ENCODE measurements around the gene BLOC1S1.
A peak's percentile ranks its signal among the peaks of the same experiment; 100 is the strongest.

BLOC1S1 gene

DNA sequence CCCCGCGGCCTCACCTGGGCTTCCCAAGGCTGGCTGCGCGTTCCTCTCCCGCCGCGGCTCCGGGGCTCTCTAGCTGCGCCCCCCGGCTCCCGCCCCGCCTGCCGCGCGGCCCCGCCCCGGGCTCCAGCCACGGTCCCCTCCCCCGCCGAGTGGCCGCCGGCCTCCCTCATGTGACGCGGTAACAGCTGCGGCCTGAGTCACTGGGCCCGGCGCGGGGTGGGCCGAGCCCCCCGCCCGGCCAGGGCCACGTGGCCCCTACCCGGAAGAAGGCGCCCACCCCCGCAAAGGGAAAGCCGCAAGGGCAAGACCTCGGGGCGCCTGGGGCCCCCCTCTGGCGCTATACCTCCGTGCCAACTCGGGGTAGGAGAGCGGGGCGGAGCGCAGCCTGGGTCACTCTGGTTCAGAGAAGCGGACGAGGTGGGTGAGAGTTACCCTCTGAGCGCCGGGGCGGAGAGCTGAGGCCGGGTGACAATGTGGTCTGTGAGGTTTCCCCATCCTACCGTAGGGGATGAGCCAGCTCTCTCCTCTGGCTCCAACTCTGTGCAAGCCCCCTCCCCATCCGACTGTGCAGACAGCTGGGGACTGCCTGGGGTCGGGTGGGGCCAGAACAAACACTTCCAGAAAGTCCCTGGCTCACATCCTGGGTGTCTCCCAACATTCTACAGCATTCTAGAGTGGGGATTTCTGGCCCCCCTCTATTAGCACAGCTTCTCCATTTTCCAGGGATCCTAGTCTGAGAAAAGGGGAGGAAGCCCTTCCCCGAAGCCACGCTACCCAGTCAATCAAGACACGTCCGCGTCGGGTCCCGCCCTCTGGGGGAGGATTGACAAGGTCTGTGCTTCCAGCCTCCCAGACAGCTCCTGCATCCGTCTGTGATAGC, 13.3 kb downstream of the BLOC1S1 start, which contains the start of gene CD63:
Gene CD63, minus strand, starts transcription at position 71 of the 880 bp plus-strand sequence. CDS start 668 bp downstream, outside the sequence.
- DNase-seq = peak; percentile 82

DNA sequence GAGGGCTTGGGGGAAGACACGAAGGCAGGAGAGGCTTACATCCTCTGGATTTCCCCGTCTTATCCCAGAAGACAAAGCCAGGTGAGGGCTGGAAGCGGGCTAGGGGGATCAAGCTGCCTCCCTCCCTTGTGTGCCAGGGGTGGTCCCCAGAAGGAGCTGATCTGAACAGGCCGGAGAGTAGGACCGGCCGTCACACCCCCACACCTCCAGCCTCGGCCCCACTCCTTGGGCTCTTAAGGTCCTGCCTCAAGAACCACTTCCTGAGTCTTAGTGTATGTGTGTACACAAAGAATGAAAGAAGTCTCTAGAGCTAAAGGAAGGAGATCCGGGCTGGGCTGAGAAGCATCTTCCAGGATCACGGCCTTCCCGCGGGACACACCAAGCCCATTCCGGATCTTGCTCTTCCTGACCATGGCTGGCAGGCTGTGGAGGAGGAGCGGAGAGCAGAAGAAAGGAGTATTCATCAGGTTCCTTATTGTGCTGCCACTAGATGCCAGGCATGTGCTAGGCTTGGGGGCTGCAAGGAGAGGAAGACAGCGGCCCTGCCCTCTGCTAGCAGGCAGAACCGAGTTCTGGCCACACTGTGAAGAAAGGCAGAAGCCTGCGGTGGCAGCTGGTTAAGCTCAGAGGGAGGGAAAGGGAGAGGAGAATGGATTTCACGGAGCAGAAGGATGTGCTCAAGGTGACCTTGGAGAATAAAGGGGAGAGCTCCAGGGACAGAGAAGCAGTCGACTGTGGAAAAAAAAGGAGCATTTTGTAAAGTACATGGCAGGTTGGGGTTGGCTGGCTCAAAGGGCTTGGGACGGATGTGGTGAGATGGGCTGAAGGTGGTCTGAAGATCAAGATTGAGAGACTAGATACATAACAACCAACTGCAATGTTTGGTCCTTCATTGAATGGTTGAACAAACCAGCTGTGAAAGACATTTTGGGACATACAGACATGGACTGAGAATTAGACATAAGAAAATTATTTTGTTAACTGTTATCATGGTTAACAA, 14.3 kb downstream of the BLOC1S1 start:
- no peak for DNase-seq

DNA sequence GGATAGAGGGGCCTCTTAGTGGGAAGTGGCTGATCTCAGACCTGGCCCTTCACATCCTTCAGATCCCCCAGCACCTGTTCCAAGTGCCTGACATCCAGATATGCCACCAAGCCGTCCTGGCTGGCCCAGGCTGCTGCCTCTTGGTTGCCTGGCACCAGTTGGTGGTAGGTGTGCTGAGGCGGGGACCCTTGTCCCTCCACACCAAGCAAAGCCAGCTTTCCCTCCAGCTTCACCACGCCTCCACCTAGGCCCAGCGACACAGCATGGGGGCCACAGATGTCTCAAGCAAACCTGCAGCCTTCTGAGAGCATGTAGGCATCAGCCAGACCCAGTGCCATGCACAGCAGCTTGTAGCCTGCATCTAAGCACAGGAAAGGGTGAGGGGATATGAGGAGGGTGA, 16.4 kb downstream of the BLOC1S1 start:
- no peak for DNase-seq

DNA sequence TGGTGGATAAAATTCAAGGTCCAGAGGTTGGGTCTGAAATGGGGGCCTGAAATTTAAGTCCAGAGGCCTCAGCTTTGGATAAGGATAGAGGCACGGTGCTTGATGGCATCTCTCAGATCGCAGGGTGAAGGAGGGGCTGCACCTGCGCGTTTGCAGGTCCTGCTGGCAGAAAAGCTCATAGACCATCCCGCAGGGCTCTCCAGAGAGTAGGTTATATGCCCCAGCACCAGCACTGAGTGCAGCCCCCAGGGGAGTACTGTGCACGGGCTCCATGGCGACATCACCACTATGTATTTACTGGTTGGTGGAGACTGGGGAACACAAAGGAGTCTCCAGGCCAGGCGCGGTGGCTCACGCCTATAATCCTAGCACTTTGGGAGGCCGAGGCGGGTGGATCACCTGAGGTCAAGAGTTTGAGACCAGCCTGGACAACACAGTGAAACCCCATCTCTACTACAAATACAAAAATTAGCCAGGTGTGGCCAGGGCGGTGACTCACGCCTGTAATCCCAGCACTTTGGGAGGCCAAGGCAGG, 17.2 kb downstream of the BLOC1S1 start:
- DNase-seq = no peak

DNA sequence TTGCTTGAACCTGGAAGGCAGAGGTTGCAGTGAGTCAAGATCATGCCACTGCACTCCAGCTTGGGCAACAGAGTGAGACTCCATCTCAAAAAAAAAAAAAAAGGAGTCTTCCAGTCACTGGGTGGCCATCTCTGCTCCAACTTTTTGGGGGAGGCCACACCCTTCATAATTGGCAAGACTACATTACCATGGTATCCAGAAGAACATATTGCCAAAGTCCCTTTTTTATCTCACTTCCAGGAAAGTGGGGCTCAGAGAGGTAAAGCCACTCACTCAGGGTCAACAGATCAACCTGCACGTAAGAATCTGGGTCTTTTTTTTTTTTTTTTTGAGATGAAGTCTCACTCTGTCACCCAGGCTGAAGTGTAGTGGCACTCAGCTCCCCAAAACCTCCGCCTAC, 18.0 kb downstream of the BLOC1S1 start:
- DNase-seq = no peak

DNA sequence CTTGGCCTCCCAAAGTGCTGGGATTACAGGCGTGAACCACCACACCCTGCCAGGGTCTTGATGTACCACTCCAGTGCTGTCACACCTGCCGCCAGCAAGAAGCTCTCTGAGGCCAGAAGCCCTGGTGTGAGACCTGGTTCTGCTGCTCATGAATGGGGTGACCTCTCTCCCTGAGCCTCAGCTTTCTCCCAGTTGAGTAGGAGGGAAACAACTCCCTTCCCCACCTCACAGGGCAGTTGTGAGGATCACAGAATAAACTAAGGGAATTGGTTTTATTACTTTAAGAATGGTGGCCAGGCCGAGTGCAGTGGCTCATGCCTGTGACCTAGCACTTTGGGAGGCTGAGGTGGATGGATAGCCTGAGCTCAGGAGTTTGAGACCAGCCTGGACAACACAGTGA, 18.7 kb downstream of the BLOC1S1 start:
- DNase-seq = no peak

DNA sequence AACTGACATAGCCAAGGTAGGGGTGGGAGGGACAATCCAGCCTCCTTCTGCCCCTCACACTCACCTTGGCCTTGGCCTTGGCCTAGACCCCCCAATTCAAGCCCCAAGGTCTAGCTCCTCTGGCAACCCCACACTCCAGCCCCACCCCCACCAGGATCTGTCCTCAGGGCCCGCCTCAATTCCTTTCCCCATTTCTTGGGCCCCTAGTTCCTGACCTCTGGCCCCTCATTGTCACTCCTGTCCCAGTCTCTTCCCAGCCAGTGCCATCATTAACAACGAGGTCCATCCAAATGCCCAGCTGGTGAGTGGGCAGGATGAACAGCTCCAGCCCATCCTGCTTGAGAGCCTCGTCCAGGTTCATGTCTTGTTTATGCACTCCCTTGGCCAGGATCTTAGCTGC, 20.2 kb downstream of the BLOC1S1 start:
- no peak for DNase-seq

DNA sequence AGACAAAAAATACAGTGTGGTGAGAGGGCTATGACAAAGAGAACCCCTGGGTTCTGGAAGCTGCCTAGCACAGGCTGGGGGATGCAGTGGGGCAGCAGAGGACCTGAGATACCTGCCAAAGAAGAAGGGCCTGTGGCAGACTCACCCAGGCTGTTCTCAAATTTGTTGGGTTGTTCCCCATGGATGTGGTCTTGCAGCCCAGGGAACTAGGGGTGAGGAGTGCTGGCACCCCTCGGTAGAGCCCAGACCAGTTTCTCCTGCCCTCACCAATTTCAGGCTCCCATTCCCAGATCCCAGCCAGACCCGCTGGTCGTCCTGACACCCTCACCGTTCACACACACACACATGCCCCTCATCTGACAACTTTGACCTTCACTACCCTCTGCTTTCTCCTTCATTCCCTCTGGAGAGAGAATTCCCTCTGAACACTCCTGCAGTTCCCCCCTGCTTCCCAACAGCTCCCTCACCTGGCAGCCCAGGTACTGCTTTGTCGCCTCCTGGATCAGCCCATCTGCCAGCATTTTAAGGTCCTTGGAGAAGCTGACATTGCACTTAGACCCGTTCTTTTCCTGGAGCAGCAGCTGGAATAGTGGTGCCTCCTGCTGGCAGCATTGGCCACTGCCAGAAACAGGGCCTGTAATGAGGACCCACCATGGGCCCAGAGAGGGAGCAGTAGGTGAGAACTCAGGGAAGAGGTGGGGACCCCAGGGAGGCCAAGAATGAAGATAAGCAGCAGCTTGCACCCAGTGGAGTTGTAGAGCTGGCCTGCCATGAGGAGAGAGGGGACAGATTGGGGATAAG, 21.1 kb downstream of the BLOC1S1 start:
- peak; percentile 80 for DNase-seq

DNA sequence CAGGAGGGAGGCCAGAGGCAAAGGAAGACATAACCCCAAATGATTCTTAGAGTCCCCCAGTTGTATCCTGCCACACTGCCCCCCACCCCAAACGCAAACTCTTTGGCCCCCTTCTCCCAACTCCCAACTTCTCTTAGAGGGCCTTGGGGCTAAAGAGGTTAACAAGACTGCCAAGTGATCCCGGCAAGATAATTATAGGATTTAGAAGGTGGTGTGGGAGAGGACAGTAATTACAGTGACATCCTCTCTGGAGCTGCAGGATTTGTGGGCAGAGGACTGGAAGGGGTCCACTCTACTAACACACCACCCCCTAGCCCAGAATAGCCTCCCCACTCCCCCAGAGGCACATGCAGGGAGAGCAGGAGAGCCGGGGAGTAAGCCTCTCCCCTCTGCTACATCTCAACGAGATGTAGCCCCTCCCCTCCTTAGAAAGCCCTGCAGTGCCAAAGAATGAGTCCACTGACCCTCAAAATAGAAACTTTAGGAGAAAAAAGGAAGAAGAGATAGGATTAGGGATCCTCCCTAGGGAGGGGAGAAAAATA, 21.8 kb downstream of the BLOC1S1 start:
- DNase-seq = no peak

DNA sequence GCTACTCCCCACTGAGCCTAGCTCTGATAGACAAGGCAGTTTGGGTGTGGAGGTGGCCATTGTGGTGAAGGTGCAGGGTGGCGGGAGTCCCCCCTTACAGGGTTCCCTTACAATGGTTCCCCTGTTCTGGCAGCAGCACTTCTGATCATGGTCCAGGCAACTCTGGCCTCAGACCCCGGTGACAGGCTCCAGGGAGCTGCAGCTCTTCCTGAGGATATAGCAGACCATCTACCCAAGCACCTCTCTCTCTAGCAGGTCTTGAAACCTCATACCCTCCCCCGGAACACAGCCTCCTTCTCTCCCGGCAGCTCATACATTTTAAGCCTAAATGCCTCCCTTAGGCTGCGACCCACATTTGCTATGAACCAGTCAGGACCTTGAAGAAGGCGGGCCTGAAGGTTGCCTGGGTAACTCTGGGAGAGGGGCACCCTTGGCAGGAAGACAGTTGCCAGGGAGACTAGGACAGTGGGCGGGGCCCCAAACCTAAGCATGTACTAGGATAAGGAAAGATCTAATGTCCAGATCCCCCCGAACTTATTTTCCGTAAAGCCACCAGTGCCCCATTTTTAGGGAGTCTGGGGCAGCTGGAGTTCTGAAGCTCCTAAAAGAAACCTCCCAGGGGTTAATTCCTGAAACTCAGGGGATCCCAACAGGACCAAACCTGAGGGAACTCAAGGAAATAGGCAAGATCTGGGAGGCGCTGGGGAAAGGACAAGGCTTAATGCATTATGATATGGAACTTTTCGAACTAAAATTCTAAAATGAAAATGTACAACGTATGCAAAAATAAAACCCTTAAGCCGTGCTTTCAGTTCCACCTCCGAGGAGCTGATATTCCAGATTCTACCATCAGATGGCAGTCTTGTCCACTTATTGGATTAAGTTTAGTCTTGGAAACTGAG, 22.5 kb downstream of the BLOC1S1 start:
- peak; percentile 75 for DNase-seq

DNA sequence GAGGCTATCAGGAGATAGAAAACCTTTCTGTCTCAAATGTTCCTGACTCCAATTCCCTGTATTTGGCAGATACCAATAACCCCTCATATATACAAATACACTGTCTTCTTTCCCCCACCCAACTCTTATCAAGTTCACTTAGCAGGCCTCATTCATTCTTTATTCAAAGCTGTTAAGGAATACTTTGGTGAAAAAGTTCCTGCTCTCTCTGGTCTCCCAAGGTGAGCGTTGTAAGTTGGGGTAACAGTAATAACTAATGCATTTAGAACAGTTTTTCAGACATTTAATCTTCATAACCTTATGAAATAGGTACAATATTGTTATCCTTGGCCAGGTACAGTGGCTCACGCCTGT, 23.2 kb downstream of the BLOC1S1 start:
- DNase-seq = no peak

DNA sequence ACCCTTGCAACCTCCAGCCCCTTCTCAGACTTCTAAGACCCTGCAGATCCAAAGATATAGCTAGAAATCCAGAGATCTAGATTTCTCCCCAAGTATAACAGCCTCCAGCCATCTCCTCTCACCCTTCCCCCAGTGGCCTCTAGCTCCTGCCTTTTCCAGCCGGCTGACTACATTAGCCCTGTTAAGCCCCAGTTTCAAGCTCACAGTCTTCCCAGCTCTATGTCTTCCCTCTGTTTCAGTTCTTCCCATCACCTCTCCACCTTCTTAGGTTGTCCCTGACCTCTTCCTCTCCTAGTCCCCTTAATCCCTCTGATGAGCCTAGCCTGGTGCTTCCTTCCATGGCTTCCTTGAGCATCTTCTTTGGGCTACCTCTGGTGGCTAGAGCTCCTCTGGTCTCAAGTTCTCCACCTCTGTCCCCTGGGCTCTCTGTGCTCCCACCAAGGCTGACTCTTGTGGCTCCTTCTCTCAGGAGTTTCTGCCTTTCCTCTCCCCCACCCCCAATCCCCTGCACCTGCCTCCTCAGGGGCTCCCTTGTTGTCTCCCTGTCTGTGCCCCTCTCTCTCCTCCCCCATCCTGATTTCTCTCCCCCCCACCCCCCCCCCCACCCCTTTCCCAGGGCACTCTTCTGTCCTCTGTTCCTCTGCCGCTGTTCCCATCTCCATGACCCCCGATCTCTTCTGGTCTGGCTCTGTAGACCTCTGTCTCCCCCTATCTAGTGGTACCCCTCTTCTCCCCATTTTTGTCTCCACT, 26.3 kb downstream of the BLOC1S1 start:
- DNase-seq = no peak

DNA sequence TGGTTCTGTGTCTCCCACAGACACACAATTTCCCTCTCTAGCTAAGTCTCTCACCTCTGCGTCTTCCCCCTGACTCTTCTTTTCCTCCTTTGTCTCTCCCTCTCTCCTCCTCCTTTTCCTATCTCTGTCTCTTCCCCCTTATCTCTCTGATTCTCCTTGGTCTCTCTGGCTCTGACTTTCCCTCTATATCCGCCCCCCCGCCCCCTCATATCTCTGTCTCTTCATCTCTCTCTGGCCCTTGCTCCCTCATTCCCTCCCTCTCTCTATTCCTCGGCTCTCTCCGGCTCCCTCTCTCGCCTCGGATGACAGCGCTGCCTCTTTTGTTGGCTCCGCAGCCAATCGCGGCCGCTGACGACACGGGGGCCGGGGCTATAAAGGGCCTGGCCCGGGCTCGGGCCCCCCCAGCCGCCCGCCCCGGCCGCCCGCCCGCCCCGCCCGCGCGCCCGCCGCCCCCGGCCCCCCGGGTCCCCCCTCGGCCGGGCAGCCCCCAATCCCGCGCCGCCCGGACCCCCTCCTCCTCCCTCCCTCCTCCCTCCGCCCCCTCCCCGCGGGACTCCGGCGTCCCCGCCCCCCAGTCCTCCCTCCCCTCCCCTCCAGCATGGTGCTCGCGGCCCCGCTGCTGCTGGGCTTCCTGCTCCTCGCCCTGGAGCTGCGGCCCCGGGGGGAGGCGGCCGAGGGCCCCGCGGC, 27.0 kb downstream of the BLOC1S1 start, which contains the start of gene GDF11:
Gene GDF11, plus strand, starts transcription at position 404 of the 687 bp plus-strand sequence. Its CDS starts 195 bp downstream, at position 599.
- peak; percentile 68 for DNase-seq

DNA sequence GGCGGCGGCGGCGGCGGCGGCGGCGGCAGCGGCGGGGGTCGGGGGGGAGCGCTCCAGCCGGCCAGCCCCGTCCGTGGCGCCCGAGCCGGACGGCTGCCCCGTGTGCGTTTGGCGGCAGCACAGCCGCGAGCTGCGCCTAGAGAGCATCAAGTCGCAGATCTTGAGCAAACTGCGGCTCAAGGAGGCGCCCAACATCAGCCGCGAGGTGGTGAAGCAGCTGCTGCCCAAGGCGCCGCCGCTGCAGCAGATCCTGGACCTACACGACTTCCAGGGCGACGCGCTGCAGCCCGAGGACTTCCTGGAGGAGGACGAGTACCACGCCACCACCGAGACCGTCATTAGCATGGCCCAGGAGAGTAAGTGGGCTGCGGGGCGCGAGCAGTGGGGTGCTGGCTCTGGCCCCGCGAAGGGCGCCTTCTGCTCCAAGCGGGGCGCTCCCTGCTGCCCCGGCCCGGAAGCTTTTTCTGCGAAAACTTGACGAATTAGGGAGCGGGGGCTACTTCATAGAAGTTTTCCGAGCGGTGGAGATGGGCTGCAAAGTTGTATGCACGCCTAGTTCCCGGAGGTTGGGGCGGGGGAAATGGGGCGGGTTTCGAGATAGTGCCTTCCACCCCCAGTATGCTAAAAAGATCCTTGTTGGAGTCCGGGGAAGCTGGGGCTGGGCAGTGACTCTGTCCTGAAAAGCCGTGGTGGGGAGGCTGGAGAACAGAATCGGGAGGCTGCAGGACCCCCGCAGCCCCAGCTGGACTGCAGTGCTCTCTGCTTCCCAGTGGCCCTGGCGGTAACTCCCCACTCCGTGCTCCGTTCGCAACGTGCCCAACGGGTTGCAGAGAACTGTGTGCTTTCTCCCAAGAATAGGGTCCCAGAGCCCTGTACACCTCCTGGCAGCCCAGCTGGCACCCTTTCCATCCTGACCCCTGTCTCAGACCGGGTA, 27.8 kb downstream of the BLOC1S1 start:
- DNase-seq = no peak

DNA sequence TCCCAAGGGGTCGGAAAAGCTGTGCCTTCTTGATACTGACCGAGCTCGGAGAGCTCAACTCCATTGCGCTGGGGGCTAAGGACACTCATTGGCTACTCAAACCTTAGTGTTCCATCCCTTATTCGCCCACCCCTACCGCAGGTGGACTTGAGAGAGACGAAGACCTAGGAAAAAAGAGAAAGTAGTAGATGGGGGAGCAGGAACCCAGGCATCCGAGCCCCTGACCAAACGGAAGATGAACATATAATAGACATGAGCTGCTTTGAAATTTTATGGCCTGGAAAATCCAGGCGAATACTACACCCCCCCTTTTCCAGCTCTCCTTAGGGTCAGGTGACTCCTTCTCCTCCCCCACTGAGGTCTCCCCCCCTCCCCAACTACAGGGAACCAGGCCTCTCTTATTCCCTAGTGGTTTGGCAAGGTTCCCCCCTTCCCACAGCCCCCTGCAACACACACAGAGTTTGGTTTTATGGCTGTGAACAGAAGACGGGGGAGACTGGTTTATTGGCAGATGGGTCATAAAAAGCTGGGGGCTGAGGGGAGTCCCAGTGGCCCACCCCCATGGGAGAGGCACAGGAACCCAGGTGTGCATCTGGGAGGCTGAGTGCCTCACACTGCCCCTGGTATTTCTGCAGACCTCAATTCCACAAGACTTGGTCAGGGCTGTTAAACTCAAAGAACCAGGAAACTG, 28.6 kb downstream of the BLOC1S1 start:
- no peak for DNase-seq

DNA sequence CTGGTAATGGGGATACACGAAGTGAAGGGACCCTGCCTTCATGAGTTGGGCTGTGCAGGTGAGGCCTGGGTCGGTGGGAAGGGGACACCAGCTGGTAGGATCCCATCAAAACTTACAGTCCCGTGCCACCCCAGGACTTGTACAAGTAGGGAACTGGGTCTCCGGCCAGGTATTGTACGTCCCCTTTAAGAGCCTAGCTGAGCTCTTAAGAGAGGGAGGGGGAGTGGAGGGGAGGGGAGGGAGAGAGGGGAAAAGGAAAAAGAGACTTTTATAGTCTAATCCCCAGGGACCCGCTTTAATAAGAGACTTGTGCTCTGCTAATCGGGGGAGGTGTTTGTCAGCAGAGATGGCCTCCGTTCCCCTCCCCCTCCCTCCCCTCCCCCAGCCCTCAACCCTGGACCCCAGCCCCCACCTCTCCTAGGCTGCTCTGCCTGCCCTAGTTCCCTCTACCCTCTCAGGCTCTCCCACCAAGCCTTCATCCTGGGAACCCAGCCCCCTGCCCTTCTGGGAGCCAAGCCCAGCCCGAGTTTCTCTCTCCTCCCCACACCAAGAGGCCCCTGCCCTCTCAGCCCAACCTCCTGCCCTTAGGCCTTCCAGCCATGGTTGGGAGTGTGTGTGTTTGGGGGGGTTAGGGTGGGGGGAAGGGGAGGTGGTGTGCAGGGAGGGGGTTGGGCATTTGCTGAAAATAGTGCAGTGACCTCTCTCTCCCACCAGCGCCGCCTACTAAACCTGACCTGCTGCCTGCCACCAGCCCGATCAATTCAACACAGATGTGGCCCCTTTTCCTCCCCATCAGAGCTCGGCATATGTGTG, 29.7 kb downstream of the BLOC1S1 start:
- no peak for DNase-seq

Data from NCI-H2029 (cell line).